ENCODE data around the gene COX8A.

GRCh38 chr11:63961608-63962412 lies 12.6 kb upstream of the COX8A start:
- TF ChIP-seq POLR2AphosphoS5 (IDR thresholded peaks at IDR 0.05) (no peak), POLR2A (IDR thresholded peaks at IDR 0.05) (no peak)

Measured in sigmoid colon (tissue), 4 donors.